Spleen (tissue), 7 donors: ENCODE data around the gene ARHGAP22.

ENCODE experiments used
- POLR2A ChIP-seq, 3 donors: fragments of 450-650 bp; IDR thresholded peaks; one replicate each; pipeline ENCODE4 v1.5.1; 2017; ENCODE audit warnings: antibody characterized with exemption in 3 of 3, mild to moderate bottlenecking in 1 of 3
- POLR2AphosphoS5 ChIP-seq, 3 donors: sonication (generic); formaldehyde crosslinking; IDR thresholded peaks; one replicate each; pipeline ENCODE4 v1.5.1; 2017; ENCODE audit warnings: antibody characterized with exemption in 3 of 3
- TF ChIP-seq, protein P1 (sequence below), 11 experiments: fragments of 200-600 bp in 7 of 11; fragments of 450-650 bp in 4 of 11; sonication (generic) in 4 of 11; IDR thresholded peaks in 8 of 11; conservative IDR thresholded peaks in 3 of 11; 1 replicate in 7 of 11; 2 replicates in 4 of 11; pipeline versions ENCODE4 v1.4.0 to v1.8.0; 2016 to 2021; ENCODE audit warnings: antibody characterized with exemption in 11 of 11, inconsistent platforms in 4 of 11, mild to moderate bottlenecking in 1 of 11
- donor health status: DM: no; HTN: no; CAD: no; lungs with moderate emphysema.
- donor health status: DM: no; HTN: no; CAD: no.
- donor health status: DM: no; HTN: no; CAD: no.

DNA sequence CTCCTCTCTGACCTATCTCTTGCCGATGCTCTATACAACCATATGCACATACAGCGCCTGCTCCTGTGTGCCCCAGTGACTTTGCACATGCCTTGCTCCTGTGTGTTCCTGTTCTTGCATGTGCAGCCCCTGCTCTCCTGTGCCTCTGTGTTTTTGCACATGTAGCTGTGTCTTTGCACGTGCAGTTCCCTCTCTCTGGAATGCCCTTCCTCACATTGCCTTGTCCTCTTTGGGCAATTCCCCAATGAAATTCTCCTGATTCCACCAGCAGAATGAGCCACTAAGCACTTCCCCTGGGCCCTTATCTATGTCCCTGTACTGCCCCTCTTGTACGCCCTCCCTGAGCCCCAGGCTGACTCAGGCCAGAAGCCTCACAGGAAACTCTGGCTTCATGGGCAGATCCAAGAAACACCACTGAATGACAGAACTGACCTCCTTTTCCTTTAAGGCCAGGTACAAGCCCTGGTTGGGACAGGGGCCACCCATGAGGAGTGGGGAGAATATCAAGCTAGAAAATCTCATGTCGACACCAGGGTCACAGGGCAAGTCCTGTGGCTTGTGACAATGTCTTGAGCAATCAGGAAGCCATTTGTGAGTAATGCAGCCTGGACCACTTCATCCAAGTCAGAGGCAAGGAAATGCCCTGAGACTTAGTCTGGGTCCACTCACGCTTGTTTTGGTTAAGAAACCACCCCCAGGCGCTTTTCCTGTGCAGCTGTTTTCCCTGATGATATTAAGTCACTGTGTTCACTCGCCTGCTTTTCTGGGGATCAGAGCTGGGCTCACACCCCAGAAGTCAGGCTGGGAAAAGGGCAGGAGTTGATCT, 1.9 kb upstream of the ARHGAP22 start:
- TF ChIP-seq, protein P1, sequence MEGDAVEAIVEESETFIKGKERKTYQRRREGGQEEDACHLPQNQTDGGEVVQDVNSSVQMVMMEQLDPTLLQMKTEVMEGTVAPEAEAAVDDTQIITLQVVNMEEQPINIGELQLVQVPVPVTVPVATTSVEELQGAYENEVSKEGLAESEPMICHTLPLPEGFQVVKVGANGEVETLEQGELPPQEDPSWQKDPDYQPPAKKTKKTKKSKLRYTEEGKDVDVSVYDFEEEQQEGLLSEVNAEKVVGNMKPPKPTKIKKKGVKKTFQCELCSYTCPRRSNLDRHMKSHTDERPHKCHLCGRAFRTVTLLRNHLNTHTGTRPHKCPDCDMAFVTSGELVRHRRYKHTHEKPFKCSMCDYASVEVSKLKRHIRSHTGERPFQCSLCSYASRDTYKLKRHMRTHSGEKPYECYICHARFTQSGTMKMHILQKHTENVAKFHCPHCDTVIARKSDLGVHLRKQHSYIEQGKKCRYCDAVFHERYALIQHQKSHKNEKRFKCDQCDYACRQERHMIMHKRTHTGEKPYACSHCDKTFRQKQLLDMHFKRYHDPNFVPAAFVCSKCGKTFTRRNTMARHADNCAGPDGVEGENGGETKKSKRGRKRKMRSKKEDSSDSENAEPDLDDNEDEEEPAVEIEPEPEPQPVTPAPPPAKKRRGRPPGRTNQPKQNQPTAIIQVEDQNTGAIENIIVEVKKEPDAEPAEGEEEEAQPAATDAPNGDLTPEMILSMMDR (IDR thresholded peaks at IDR 0.05 in 8 of 11, conservative IDR thresholded peaks at IDR 0.05 in 3 of 11): no peak
- TF ChIP-seq POLR2A (IDR thresholded peaks at IDR 0.05) (no peak), POLR2AphosphoS5 (IDR thresholded peaks at IDR 0.05) (no peak)
